ENCODE measurements around the gene OR51F1.
"Not testable (repeated sequence)": the region's sequence is repeated elsewhere in the genome, so short reads cannot be mapped to it uniquely, and the experiment has no call there.

Gene OR51F1

DNA sequence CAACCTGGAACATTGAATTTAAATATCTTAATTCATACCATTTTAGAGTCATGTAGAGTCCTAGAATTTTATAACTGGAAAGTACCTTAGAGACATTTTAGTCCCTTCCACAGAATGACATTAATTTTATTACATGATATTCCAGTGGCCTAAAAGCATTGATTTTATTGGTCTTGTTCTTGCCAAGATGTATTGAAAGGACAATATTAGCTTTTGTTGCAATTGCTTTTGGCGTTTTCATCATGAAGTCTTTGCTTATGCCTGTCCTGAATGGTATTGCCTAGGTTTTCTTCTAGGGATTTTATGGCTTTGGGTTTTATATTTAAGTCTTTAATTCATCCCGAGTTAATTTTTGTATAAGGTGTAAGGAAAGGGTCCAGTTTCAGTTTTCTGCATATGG lies 29.0 kb downstream of the OR51F1 start:
- TF ChIP-seq, protein P1, sequence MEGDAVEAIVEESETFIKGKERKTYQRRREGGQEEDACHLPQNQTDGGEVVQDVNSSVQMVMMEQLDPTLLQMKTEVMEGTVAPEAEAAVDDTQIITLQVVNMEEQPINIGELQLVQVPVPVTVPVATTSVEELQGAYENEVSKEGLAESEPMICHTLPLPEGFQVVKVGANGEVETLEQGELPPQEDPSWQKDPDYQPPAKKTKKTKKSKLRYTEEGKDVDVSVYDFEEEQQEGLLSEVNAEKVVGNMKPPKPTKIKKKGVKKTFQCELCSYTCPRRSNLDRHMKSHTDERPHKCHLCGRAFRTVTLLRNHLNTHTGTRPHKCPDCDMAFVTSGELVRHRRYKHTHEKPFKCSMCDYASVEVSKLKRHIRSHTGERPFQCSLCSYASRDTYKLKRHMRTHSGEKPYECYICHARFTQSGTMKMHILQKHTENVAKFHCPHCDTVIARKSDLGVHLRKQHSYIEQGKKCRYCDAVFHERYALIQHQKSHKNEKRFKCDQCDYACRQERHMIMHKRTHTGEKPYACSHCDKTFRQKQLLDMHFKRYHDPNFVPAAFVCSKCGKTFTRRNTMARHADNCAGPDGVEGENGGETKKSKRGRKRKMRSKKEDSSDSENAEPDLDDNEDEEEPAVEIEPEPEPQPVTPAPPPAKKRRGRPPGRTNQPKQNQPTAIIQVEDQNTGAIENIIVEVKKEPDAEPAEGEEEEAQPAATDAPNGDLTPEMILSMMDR (conservative IDR thresholded peaks at IDR 0.05; ENCODE audit: low read depth, low read length), result no peak
- H3K4me3 ChIP-seq (IDR thresholded peaks at IDR 0.05; ENCODE audit: insufficient read depth, low read depth, low read length), result no peak overlapping the region
- H3K9ac ChIP-seq, result no peak overlapping the region
- H3K4me2 ChIP-seq, result no peak overlapping the region
- no peaks in the 10 kb centered on the region for H3K27me3 ChIP-seq (ENCODE audit: insufficient read depth, low read depth)
- no peaks in the 10 kb centered on the region for H3K4me1 ChIP-seq (ENCODE audit: low read depth, poor library complexity, severe bottlenecking)
- no peak overlapping the region for H2AFZ ChIP-seq (ENCODE audit: low read depth)
- no peak overlapping the region for H3K27ac ChIP-seq
- no peaks in the 10 kb centered on the region for H3K79me2 ChIP-seq (ENCODE audit: insufficient read depth, low read depth)
- no peaks in the 10 kb centered on the region for H3K36me3 ChIP-seq (ENCODE audit: insufficient read depth)
- H4K20me1 ChIP-seq (ENCODE audit: insufficient read depth), result no peaks in the 10 kb centered on the region

DNA sequence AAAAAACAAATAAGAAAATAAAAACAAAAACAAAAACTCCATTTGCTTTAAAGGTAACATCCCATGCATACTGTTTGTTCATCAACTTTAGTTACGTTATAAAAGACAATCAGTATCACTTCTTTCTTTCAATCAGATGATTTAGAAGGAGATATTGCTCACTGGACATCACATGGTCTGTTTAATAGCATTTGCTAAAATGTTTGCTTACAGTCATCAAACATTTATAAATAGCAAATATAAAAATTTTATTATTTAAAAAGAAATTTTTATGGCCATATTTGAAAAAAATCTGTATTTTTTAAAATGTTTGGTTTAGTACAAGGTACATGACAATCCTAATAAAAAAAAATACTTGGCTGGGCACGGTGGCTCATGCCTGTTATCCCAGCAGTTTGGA lies 42.6 kb downstream of the OR51F1 start:
- H3K4me1 ChIP-seq (ENCODE audit: low read depth, poor library complexity, severe bottlenecking), result no peaks in the 10 kb centered on the region
- no peak overlapping the region for H2AFZ ChIP-seq (ENCODE audit: low read depth)
- TF ChIP-seq, protein P1 (conservative IDR thresholded peaks at IDR 0.05; ENCODE audit: low read depth, low read length), result no peak
- no peaks in the 10 kb centered on the region for H4K20me1 ChIP-seq (ENCODE audit: insufficient read depth)
- no peak overlapping the region for H3K4me2 ChIP-seq
- no peak overlapping the region for H3K27ac ChIP-seq
- no peak overlapping the region for H3K9ac ChIP-seq
- H3K27me3 ChIP-seq (ENCODE audit: insufficient read depth, low read depth), result no peaks in the 10 kb centered on the region
- H3K79me2 ChIP-seq (ENCODE audit: insufficient read depth, low read depth), result no peaks in the 10 kb centered on the region
- H3K36me3 ChIP-seq (ENCODE audit: insufficient read depth), result no peaks in the 10 kb centered on the region
- no peak overlapping the region for H3K4me3 ChIP-seq (IDR thresholded peaks at IDR 0.05; ENCODE audit: insufficient read depth, low read depth, low read length)

DNA sequence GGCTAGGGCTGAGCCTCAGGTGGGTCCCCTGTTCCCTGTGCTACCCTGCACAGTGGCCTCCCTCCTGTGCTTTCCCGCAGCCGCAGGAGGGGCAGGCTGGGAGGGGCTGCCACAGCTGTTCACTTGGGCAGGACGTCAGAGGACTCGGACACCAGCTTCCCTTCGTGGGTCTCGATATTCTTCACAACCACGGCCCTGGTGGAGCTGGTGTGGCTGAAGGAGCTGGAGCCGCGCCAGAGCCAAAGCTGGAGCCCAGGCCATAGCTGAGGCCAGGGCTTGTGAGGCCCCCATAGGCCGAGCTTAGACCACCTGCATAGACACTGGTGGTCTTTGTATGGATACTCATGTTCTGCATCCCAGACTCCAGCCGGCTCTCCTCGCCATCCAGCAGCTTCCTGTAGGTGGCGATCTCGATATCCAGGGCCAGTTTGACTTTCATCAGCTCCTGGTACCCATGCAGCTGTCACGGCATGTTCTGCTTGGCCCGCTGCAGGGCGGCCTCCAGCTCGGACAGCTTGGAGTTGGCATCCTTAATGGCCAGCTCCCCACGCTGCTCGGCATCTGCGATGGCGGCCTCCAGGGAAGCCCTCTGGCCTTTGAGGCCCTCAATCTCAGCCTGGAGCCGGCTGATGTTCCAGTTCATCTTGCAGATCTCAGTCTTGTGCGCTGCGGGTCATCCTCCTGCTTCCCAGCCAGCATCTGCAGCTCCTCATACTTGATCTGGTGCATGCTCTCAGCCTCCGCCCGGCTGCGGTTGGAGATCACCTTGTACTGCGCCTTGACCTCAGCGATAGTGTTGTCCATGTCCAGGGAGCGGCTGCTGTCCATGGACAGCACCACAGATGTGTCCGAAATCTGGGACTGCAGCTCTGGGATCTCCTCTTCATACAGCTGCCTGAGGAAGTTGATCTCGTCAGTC lies 46.9 kb downstream of the OR51F1 start:
- H3K4me3 ChIP-seq (IDR thresholded peaks at IDR 0.05; ENCODE audit: insufficient read depth, low read depth, low read length); H3K4me2 ChIP-seq; H3K79me2 ChIP-seq (ENCODE audit: insufficient read depth, low read depth): not testable (repeated sequence)

More for the DNA sequence above, 46.9 kb downstream of the OR51F1 start:
- not testable (repeated sequence) for H2AFZ ChIP-seq (ENCODE audit: low read depth); H4K20me1 ChIP-seq (ENCODE audit: insufficient read depth); H3K4me1 ChIP-seq (ENCODE audit: low read depth, poor library complexity, severe bottlenecking); H3K27me3 ChIP-seq (ENCODE audit: insufficient read depth, low read depth); H3K27ac ChIP-seq; H3K36me3 ChIP-seq (ENCODE audit: insufficient read depth); H3K9ac ChIP-seq

Data from KMS-11 (cell line).